NCI-H146 (cell line): ENCODE results near the gene THSD4.

ENCODE experiments used
- DNase-seq: peaks from one replicate; lab custom pipeline; 2025; lab: John Stamatoyannopoulos, UW

The THSD4 gene

GRCh38 chr15:71454462-71454996 lies 339.3 kb downstream of the THSD4 start:
- no peak for DNase-seq

- peak; percentile 69 for DNase-seq
These were observed 339.8 kb downstream of the THSD4 start for GRCh38 chr15:71455107-71455506.

GRCh38 chr15:71455878-71456277 lies 340.6 kb downstream of the THSD4 start:
- no peak for DNase-seq

- DNase-seq = no peak
These were observed 341.1 kb downstream of the THSD4 start for GRCh38 chr15:71456362-71456761.

GRCh38 chr15:71456811-71457210 lies 341.5 kb downstream of the THSD4 start:
- no peak for DNase-seq

GRCh38 chr15:71458089-71458660 lies 342.9 kb downstream of the THSD4 start:
- no peak for DNase-seq

GRCh38 chr15:71461748-71462147 lies 346.5 kb downstream of the THSD4 start:
- no peak for DNase-seq

GRCh38 chr15:71462638-71463037 lies 347.4 kb downstream of the THSD4 start:
- no peak for DNase-seq

- no peak for DNase-seq
These were observed 347.9 kb downstream of the THSD4 start for GRCh38 chr15:71463156-71463665.

GRCh38 chr15:71465131-71465955 lies 350.1 kb downstream of the THSD4 start:
- no peak for DNase-seq

GRCh38 chr15:71468715-71469114 lies 353.4 kb downstream of the THSD4 start:
- DNase-seq = no peak

GRCh38 chr15:71469413-71469812 lies 354.1 kb downstream of the THSD4 start:
- DNase-seq = no peak

GRCh38 chr15:71471347-71471746 lies 356.1 kb downstream of the THSD4 start:
- no peak for DNase-seq

GRCh38 chr15:71472566-71472965 lies 357.3 kb downstream of the THSD4 start:
- no peak for DNase-seq

GRCh38 chr15:71473751-71474150 lies 358.5 kb downstream of the THSD4 start:
- no peak for DNase-seq

GRCh38 chr15:71476823-71477222 lies 361.6 kb downstream of the THSD4 start:
- no peak for DNase-seq

GRCh38 chr15:71480556-71480955 lies 365.3 kb downstream of the THSD4 start:
- DNase-seq = no peak

GRCh38 chr15:71484080-71484479 lies 368.8 kb downstream of the THSD4 start:
- DNase-seq = no peak

- DNase-seq = no peak
These were observed 369.9 kb downstream of the THSD4 start for GRCh38 chr15:71485094-71485693.

- DNase-seq = no peak
These were observed 374.3 kb downstream of the THSD4 start for GRCh38 chr15:71489570-71489969.

- DNase-seq = no peak
These were observed 378.3 kb downstream of the THSD4 start for GRCh38 chr15:71493526-71493925.

GRCh38 chr15:71494563-71495397 lies 379.5 kb downstream of the THSD4 start:
- DNase-seq = no peak
